SHP77 treated with DMSO at 0.1 percent for 48 hours (cell line): ENCODE data around the gene SFTPD.

ENCODE experiments used
- DNase-seq: peaks from one replicate; lab custom pipeline; 2025; lab: John Stamatoyannopoulos, UW

SFTPD gene

GRCh38 chr10:79944428-79945395 is 4.2 kb downstream of the SFTPD start:
- no peak for DNase-seq

DNA sequence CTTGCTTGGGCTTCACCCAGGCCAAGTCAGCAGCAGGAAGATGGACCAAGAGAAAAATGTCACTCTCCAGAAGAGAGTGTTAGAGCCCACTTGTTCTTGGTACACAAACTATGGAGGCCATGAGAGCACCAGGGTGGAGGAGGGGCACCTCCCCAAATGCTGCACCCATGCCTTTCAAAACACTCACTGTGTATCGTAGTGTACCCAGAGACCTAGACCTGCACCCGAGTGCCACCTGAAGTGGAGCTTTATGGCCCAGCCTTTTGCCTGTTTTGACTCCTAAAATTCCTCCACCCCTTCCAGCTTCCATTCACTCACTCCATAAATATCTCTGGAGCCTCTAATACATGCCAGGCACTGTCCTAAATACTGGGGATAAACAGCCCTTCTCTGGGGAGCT is 5.0 kb downstream of the SFTPD start:
- DNase-seq, result no peak

GRCh38 chr10:79942261-79943185 is 6.4 kb downstream of the SFTPD start:
- no peak for DNase-seq

DNA sequence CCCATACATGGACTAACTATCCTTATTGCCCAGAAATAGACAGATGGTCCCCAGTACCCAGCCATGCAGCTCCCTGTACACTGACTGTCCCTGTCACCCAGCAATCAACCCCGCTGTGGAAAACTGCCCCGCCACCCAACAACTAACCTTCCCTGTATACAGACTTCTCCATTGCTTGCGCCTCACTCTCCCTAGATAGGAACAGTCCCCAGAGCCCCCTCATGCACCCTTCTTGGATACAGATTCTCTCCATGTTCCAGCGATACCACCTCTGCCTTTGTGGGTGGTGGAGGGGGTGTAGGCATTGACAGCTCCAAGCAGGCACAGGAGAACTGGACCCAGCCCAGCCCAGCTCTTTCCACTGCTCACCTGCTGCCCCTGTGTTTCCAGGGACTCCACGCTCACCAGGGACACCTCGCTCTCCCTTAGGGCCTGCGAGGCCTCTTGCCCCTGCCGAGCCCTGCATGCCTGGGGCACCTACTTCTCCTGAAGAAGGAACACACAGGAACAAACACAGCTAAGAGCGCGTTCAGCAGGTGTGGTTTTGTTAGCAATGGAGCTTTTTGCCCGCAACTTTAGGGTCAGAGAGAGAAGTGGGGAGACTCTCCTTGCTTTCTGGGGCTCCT is 7.2 kb downstream of the SFTPD start:
- DNase-seq, result no peak

GRCh38 chr10:79941146-79941545 is 7.8 kb downstream of the SFTPD start:
- no peak for DNase-seq

DNA sequence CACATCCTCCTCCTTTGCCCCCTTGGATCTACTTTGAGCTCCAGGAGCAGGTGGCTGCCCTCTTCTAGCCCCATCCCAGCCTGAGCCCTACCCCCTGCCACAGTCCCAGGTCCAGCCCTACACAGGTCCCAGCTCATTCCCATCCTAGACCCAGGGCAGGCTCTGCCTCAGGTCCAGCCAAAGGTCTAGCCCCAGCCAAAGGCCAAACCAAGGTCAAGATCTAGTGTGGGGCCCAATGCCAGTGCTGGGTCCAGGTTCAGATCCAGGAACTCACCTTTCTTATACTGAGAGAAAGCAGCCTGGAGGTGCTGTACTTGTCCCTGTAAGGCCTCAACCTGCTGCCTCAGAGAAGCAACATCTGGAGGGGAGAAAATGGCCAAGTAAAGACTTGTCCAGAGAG is 8.5 kb downstream of the SFTPD start:
- DNase-seq, result no peak

- no peak for DNase-seq
Observed at GRCh38 chr10:79939969-79940368, 8.9 kb downstream of the SFTPD start.

DNA sequence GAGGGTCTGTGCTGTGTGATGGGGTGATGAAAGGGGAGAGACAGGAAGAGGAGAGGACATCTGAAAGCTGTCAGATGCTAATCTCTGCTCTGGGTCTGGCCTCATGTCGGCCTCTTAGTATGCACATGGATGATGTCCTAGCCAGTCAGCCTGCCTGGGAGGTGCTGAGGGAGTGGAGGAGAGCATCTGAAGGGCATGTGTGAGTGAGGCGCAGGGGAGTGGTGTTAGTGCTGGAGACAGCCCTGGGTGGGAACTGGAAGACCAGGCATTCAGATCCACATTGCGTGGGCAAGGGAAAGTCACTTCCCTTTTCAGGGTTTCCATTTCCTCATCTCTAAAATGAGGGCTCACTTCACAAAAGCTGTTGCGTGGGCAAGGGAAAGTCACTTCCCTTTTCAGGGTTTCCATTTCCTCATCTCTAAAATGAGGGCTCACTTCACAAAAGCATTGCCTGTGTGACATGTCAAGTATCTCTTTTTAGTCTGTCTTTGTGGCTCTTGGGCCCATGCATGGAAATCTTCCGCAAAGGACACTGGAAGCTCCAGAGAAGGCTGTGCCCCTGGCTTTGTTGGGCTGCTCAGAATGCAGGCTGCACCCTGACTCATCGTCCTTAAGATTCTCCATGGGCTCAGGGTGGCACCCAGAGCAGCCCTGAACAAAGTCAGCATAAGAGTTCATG is 10.0 kb downstream of the SFTPD start:
- no peak for DNase-seq

DNA sequence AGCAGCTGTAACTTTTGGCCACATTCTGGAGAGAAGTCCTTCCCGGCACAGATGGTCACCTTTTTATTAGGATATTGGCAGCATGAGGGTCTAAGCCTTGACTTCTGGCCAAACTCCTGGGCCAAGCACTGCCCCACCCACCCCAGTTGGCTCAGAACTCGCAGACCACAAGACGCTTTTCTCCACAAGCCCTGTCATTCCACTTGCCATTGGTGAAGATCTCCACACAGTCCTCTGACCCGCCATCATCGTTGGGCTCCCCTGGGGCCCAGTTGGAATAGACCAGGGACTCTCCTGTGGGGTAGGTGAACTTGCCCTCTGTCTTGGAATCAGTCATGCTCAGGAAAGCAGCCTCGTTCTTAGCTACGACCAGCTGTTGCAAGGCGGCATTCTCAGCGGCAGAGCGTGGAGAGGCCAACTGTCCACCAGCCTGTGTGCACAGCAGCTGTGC is 11.2 kb downstream of the SFTPD start:
- DNase-seq, result no peak

- no peak for DNase-seq
Observed at GRCh38 chr10:79936625-79937615, 12.0 kb downstream of the SFTPD start.

DNA sequence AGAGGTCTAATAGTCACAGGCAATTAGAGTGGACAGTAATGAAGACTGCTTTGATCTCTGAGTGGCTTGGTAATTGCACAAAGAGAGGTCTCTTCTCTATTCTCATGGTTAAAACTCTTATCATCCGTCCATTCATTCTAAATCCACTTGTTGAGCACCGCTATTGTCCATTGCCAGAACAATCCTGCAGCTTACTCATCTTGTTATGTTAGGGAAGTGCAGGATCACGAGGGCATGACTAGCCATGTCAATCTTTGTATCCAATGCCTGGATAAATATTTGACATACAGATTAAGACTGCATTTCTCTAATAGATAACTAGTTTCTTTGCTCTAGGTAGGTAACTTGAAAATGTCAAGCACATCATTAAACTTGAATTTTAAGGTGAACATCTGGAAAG is 14.9 kb downstream of the SFTPD start:
- DNase-seq, result no peak

- no peak for DNase-seq
Observed at GRCh38 chr10:79932841-79933379, 16.0 kb downstream of the SFTPD start.

- DNase-seq, result no peak
Observed at GRCh38 chr10:79932307-79932706, 16.6 kb downstream of the SFTPD start.

DNA sequence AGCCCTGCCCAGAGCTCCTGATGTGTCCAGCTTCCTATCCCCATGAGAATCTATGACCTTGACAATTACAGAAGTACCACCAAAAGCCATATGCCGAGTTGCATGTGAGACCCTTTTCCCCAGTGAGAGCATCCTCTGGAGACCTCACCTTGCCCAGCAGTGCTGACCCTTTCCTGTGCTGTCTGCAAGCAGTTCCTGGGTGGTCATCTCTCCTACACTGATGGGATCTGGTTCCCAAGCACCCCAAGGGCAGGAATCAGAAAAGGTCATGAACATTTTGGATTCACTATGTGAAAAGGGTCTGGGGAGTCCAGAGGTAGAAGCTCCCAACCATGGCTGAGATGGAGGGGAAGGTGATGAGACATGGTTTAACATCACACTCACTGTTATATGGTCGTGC is 18.2 kb downstream of the SFTPD start:
- no peak for DNase-seq

GRCh38 chr10:79930267-79930666 is 18.6 kb downstream of the SFTPD start:
- no peak for DNase-seq

DNA sequence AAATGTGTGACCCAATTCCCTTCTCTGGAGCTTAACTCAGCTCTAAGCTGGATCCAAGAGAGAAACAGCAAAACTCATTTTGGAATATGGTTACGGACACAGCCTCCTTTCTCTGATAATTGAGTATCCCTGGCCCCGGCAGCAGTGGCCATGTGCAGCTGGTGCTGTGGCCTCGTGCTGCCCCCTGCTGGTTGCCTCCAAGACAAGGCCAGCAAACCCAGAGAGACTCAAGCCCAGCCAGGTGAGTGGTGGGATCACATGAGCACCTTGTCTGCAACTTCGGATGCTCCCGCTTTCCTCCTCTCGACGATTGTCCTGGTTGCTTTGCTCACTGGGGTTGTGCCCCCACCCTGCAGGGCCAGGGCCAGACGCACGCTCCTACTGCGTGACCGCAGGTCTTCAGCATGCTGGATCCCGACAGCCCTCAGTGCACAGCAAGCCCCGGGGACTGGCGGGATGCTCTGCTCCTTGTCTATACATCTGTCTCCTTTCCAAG is 19.4 kb downstream of the SFTPD start:
- no peak for DNase-seq

DNA sequence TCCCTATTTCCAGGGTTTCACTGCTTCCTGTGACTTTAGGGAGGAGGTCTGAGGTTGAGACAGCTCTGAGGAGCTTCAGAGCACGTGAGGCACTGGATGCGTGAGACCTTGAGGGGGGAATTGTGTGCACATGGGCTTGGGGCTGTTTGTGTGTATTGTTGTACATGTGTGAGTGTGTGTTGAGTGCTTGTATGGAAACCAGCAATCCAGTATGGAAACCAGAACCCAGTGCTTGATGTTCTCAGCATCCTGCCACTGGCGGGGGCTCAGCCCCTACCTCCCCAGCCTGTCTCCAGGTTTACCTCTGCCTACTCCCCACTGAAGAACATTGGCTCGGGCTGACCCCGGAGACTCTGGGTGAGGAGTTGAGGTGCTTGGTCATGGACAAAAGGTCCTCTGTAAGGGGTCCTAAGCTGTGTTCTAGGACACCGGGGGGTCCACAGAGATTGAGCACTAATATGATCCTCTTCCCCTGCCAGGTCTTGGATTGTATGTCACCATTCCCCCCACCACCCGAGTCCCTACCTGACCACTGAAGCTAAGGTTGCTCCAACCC is 20.8 kb downstream of the SFTPD start:
- no peak for DNase-seq

GRCh38 chr10:79927111-79927828 is 21.6 kb downstream of the SFTPD start:
- DNase-seq, result no peak

DNA sequence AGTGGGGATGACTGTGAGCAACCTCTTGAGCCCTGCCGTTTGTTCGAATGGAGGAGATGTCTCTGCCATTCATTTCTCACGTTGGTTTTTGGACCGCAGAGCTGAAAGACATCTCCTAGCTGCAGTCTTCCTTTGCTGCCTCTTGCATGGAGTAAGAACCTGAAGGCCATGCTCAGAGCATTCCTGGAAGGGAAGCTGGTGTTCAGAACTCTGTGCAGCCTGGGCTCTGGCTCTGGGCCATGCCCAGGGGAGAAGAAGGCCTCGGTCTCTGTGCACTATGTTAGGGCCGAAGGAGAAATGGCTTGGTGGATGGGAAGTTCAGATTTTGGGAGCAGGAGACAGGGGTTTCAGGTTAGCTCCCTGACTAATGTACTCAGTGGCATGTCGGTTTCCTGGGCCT is 22.9 kb downstream of the SFTPD start:
- DNase-seq, result no peak
